Esophagus muscularis mucosa (tissue), 3 donors: ENCODE results near the gene RPS2.

Experiments used
- POLR2A ChIP-seq: fragments of 450-650 bp; IDR thresholded peaks from one replicate; pipeline ENCODE4 v1.6.1; 2017; ENCODE audit warnings: antibody characterized with exemption, moderate library complexity, mild to moderate bottlenecking, low read depth
- TF ChIP-seq, protein P1 (sequence below), 3 experiments: fragments of 200-600 bp in 2 of 3; fragments of 450-650 bp in 1 of 3; sonication (generic) in 2 of 3; IDR thresholded peaks; one replicate each; pipeline ENCODE4 v1.5.1; 2017 to 2019; ENCODE audit warnings: antibody characterized with exemption in 3 of 3, mild to moderate bottlenecking in 2 of 3, moderate library complexity in 1 of 3

GRCh38 chr16:1912215-1912543, 52.4 kb downstream of the RPS2 start:
- TF ChIP-seq, protein P1, sequence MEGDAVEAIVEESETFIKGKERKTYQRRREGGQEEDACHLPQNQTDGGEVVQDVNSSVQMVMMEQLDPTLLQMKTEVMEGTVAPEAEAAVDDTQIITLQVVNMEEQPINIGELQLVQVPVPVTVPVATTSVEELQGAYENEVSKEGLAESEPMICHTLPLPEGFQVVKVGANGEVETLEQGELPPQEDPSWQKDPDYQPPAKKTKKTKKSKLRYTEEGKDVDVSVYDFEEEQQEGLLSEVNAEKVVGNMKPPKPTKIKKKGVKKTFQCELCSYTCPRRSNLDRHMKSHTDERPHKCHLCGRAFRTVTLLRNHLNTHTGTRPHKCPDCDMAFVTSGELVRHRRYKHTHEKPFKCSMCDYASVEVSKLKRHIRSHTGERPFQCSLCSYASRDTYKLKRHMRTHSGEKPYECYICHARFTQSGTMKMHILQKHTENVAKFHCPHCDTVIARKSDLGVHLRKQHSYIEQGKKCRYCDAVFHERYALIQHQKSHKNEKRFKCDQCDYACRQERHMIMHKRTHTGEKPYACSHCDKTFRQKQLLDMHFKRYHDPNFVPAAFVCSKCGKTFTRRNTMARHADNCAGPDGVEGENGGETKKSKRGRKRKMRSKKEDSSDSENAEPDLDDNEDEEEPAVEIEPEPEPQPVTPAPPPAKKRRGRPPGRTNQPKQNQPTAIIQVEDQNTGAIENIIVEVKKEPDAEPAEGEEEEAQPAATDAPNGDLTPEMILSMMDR (IDR thresholded peaks at IDR 0.05), result no peak
- no peak for TF ChIP-seq POLR2A
